HepG2 (cell line): Measurements from ENCODE around the gene GPR39. TPM values are rescaled to one million over a fixed set of nuclear protein-coding genes. Genes with fewer than 3 reads are reported as not detected.
A peak's percentile ranks its signal among the peaks of the same experiment; 100 is the strongest.

Experiments
- AGO1 ChIP-seq: fragments of 200-400 bp; formaldehyde crosslinking; IDR thresholded peaks from 2 replicates; pipeline ENCODE4 v1.6.1; 2017; ENCODE audit warnings: mild to moderate bottlenecking, low read depth, low read length, moderate library complexity; ENCODE audit not compliant: poor library complexity, severe bottlenecking
- GATAD1 ChIP-seq: IDR thresholded peaks from 2 replicates; pipeline ENCODE4 v1.6.1; 2016; ENCODE audit warnings: missing genetic modification reagents, missing compliant biosample characterization
- HNRNPL ChIP-seq: fragments of 200-400 bp; formaldehyde crosslinking; IDR thresholded peaks from 2 replicates; pipeline ENCODE4 v1.6.1; 2017; ENCODE audit warnings: mild to moderate bottlenecking, low read depth, low read length
- MAFG ChIP-seq: sonication (generic); formaldehyde crosslinking; IDR thresholded peaks from 2 replicates; pipeline ENCODE4 v1.5.1; 2020; ENCODE audit warnings: mild to moderate bottlenecking, missing genetic modification reagents
- NCOA1 ChIP-seq: sonication (generic); formaldehyde crosslinking; IDR thresholded peaks from 2 replicates; pipeline ENCODE4 v1.9.0; 2021; ENCODE audit warnings: missing genetic modification reagents
- NCOA2 ChIP-seq: sonication (generic); formaldehyde crosslinking; IDR thresholded peaks from 2 replicates; pipeline ENCODE4 v1.8.0; 2022; ENCODE audit warnings: inconsistent platforms
- NFRKB ChIP-seq: fragments of 450-650 bp; IDR thresholded peaks from 2 replicates; pipeline ENCODE4 v1.6.1; 2017
- RFXAP ChIP-seq: sonication (generic); formaldehyde crosslinking; IDR thresholded peaks from 2 replicates; pipeline ENCODE4 v1.4.0; 2020; ENCODE audit warnings: missing genetic modification reagents, borderline replicate concordance
- ZNF607 ChIP-seq: sonication (generic); formaldehyde crosslinking; IDR thresholded peaks from 2 replicates; pipeline ENCODE4 v1.5.1; 2020; ENCODE audit warnings: missing genetic modification reagents, mild to moderate bottlenecking, borderline replicate concordance
- polyA plus RNA-seq, 8 experiments: library from polyadenylated mRNA; depleted of rRNA in 3 of 8; stranded (reverse) in 7 of 8; unstranded in 1 of 8; fragments of >200 nt; fragmentation: Illumina TruSeq in 4 of 8; extraction: Trizol in 4 of 8; gene quantifications; 2 replicates each; pipeline versions ENCODE4 v1.2.1 to v1.2.3, GENCODE V29; 2011 to 2016; ENCODE audit warnings: low read depth in 4 of 8, missing spikeins in 1 of 8, mixed read lengths in 1 of 8; ENCODE audit not compliant: insufficient read depth in 1 of 8
- total RNA-seq, 5 experiments: library from RNA; depleted of rRNA; stranded (reverse); fragments of >200 nt; fragmentation: Illumina TruSeq; extraction: Trizol; gene quantifications; 2 replicates each; pipeline ENCODE4 v1.2.3, GENCODE V29; 2016; ENCODE audit warnings: low read depth in 1 of 5
- TF ChIP-seq, protein P1 (sequence below): IDR thresholded peaks from 2 replicates; pipeline ENCODE4 v1.4.0; 2020; ENCODE audit warnings: mild to moderate bottlenecking, missing genetic modification reagents
- TF ChIP-seq, protein P2 (sequence below): sonication (generic); formaldehyde crosslinking; IDR thresholded peaks from 2 replicates; pipeline ENCODE4 v1.9.0; 2022; ENCODE audit warnings: missing genetic modification reagents, mild to moderate bottlenecking, borderline replicate concordance
- TF ChIP-seq, protein P3 (sequence below): sonication (generic); formaldehyde crosslinking; IDR thresholded peaks from 2 replicates; pipeline ENCODE4 v1.4.0; 2020; ENCODE audit warnings: mild to moderate bottlenecking, missing genetic modification reagents, borderline replicate concordance
- TF ChIP-seq, protein P4 (sequence below): sonication (generic); formaldehyde crosslinking; IDR thresholded peaks from 2 replicates; pipeline ENCODE4 v1.8.0; 2022; ENCODE audit warnings: low read depth, missing genetic modification reagents
- TF ChIP-seq, protein P5 (sequence below): sonication (generic); formaldehyde crosslinking; conservative IDR thresholded peaks from 2 replicates; pipeline ENCODE4 v1.4.0; 2020; ENCODE audit warnings: missing genetic modification reagents

The GPR39 gene
- total and polyA plus RNA-seq, 2 of the 13 experiments (the other 11 are each of a cell fraction or from before 2014, with no cell fraction given): 0.16 to 0.62 TPM

DNA sequence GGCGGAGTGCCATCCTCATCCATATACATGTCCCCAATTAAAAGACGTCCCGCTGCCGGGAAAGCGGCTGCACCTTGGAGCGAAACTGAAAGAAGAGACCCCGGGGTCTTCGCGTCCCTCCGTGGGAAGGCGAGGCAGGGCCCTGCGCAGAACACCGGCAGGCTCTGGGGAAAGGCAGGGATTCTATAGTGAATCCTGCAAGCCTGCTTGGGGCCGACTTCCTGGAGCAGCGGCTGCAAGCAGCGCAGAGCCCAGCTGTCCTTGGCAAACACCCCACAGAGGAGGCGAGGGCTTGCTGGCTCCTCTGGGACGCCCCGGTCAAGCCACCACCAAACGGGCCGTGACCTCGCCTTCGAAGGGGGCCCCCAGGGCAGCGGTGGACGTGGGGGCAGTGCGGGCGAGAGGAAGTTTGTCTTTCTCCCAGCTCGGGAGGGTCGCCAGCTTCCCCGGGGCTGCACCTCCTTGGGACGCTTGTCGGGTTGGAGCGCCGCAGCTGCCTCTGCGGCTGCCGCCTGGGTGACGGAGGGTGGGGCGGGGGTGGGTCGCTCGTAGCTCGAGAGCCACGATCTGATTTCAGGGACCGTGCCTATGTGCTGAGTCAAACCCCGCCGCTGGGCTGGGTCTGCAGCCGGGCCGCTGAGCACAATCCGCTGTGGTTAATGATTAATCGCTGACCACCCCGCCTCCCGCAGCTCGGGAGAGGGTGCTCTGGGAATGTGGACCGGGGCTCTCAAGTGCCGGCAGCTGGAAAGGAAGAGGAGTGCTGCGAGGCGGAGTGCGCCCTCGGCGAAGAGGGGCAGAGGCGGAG lies 486 bp upstream of the GPR39 start (continued):
- TF ChIP-seq ZNF607: 0 out of 2 replicates have a peak, but pooled peaks have one; percentile 47
- TF ChIP-seq, protein P1, sequence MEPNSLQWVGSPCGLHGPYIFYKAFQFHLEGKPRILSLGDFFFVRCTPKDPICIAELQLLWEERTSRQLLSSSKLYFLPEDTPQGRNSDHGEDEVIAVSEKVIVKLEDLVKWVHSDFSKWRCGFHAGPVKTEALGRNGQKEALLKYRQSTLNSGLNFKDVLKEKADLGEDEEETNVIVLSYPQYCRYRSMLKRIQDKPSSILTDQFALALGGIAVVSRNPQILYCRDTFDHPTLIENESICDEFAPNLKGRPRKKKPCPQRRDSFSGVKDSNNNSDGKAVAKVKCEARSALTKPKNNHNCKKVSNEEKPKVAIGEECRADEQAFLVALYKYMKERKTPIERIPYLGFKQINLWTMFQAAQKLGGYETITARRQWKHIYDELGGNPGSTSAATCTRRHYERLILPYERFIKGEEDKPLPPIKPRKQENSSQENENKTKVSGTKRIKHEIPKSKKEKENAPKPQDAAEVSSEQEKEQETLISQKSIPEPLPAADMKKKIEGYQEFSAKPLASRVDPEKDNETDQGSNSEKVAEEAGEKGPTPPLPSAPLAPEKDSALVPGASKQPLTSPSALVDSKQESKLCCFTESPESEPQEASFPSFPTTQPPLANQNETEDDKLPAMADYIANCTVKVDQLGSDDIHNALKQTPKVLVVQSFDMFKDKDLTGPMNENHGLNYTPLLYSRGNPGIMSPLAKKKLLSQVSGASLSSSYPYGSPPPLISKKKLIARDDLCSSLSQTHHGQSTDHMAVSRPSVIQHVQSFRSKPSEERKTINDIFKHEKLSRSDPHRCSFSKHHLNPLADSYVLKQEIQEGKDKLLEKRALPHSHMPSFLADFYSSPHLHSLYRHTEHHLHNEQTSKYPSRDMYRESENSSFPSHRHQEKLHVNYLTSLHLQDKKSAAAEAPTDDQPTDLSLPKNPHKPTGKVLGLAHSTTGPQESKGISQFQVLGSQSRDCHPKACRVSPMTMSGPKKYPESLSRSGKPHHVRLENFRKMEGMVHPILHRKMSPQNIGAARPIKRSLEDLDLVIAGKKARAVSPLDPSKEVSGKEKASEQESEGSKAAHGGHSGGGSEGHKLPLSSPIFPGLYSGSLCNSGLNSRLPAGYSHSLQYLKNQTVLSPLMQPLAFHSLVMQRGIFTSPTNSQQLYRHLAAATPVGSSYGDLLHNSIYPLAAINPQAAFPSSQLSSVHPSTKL (CRISPR knock-in tag): peak; percentile 83
- TF ChIP-seq, protein P2, sequence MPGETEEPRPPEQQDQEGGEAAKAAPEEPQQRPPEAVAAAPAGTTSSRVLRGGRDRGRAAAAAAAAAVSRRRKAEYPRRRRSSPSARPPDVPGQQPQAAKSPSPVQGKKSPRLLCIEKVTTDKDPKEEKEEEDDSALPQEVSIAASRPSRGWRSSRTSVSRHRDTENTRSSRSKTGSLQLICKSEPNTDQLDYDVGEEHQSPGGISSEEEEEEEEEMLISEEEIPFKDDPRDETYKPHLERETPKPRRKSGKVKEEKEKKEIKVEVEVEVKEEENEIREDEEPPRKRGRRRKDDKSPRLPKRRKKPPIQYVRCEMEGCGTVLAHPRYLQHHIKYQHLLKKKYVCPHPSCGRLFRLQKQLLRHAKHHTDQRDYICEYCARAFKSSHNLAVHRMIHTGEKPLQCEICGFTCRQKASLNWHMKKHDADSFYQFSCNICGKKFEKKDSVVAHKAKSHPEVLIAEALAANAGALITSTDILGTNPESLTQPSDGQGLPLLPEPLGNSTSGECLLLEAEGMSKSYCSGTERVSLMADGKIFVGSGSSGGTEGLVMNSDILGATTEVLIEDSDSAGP (CRISPR knock-in tag): peak; percentile 77
- TF ChIP-seq MAFG (CRISPR knock-in tag): peak; percentile 64; the same call in 1 of the 2 replicates
- TF ChIP-seq, protein P3, sequence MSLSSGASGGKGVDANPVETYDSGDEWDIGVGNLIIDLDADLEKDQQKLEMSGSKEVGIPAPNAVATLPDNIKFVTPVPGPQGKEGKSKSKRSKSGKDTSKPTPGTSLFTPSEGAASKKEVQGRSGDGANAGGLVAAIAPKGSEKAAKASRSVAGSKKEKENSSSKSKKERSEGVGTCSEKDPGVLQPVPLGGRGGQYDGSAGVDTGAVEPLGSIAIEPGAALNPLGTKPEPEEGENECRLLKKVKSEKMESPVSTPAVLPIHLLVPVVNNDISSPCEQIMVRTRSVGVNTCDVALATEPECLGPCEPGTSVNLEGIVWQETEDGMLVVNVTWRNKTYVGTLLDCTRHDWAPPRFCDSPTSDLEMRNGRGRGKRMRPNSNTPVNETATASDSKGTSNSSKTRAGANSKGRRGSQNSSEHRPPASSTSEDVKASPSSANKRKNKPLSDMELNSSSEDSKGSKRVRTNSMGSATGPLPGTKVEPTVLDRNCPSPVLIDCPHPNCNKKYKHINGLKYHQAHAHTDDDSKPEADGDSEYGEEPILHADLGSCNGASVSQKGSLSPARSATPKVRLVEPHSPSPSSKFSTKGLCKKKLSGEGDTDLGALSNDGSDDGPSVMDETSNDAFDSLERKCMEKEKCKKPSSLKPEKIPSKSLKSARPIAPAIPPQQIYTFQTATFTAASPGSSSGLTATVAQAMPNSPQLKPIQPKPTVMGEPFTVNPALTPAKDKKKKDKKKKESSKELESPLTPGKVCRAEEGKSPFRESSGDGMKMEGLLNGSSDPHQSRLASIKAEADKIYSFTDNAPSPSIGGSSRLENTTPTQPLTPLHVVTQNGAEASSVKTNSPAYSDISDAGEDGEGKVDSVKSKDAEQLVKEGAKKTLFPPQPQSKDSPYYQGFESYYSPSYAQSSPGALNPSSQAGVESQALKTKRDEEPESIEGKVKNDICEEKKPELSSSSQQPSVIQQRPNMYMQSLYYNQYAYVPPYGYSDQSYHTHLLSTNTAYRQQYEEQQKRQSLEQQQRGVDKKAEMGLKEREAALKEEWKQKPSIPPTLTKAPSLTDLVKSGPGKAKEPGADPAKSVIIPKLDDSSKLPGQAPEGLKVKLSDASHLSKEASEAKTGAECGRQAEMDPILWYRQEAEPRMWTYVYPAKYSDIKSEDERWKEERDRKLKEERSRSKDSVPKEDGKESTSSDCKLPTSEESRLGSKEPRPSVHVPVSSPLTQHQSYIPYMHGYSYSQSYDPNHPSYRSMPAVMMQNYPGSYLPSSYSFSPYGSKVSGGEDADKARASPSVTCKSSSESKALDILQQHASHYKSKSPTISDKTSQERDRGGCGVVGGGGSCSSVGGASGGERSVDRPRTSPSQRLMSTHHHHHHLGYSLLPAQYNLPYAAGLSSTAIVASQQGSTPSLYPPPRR: peak; percentile 57; the same call in 1 of the 2 replicates
- TF ChIP-seq NCOA2 (CRISPR knock-in tag): peak; percentile 57; the same call in 1 of the 2 replicates
- TF ChIP-seq, protein P4, sequence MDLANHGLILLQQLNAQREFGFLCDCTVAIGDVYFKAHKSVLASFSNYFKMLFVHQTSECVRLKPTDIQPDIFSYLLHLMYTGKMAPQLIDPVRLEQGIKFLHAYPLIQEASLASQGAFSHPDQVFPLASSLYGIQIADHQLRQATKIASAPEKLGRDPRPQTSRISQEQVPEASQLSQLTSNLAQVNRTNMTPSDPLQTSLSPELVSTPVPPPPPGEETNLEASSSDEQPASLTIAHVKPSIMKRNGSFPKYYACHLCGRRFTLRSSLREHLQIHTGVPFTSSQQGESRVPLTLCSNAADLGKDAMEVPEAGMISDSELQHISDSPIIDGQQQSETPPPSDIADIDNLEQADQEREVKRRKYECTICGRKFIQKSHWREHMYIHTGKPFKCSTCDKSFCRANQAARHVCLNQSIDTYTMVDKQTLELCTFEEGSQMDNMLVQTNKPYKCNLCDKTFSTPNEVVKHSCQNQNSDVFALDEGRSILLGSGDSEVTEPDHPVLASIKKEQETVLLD (CRISPR knock-in tag): no peak; the same call in 1 of the 2 replicates
- TF ChIP-seq AGO1: peak; percentile 26
- TF ChIP-seq NCOA1 (CRISPR knock-in tag): no peak
- TF ChIP-seq HNRNPL: no peak
- no peak for TF ChIP-seq NFRKB
- no peak; the same call in 1 of the 2 replicates for TF ChIP-seq GATAD1 (CRISPR knock-in tag)
- no peak for TF ChIP-seq RFXAP
- TF ChIP-seq, protein P5, sequence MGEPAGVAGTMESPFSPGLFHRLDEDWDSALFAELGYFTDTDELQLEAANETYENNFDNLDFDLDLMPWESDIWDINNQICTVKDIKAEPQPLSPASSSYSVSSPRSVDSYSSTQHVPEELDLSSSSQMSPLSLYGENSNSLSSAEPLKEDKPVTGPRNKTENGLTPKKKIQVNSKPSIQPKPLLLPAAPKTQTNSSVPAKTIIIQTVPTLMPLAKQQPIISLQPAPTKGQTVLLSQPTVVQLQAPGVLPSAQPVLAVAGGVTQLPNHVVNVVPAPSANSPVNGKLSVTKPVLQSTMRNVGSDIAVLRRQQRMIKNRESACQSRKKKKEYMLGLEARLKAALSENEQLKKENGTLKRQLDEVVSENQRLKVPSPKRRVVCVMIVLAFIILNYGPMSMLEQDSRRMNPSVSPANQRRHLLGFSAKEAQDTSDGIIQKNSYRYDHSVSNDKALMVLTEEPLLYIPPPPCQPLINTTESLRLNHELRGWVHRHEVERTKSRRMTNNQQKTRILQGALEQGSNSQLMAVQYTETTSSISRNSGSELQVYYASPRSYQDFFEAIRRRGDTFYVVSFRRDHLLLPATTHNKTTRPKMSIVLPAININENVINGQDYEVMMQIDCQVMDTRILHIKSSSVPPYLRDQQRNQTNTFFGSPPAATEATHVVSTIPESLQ (CRISPR knock-in tag): no peak
